GM21619 (cell line): Measurements from ENCODE around the gene ELP2.
"Not testable (repeated sequence)": the region's sequence is repeated elsewhere in the genome, so short reads cannot be mapped to it uniquely, and the experiment has no call there.

Source experiments
- ATAC-seq: cut with Tn5 transposase; IDR thresholded peaks from one replicate; pipeline ENCODE4 v1.9.1; 2021; ENCODE audit not compliant: unreplicated experiment

ELP2 gene

GRCh38 chr18:36158266-36158867, 28.7 kb downstream of the ELP2 start:
- no peak for ATAC-seq

GRCh38 chr18:36160959-36161371, 31.3 kb downstream of the ELP2 start:
- no peak for ATAC-seq

GRCh38 chr18:36162981-36163380, 33.3 kb downstream of the ELP2 start:
- ATAC-seq, result no peak

- ATAC-seq, result no peak
Observed at GRCh38 chr18:36167692-36168218, 38.1 kb downstream of the ELP2 start.

- not testable (repeated sequence) for ATAC-seq
Observed at GRCh38 chr18:36168296-36168695, 38.6 kb downstream of the ELP2 start.

GRCh38 chr18:36169938-36170337, 40.2 kb downstream of the ELP2 start:
- no peak for ATAC-seq

GRCh38 chr18:36175481-36175880, 45.8 kb downstream of the ELP2 start:
- no peak for ATAC-seq

- ATAC-seq, result no peak
Observed at GRCh38 chr18:36176177-36176584, 46.5 kb downstream of the ELP2 start.

- ATAC-seq, result no peak
Observed at GRCh38 chr18:36176711-36177110, 47.0 kb downstream of the ELP2 start.

GRCh38 chr18:36177913-36178312, 48.2 kb downstream of the ELP2 start:
- no peak for ATAC-seq

GRCh38 chr18:36179562-36180355, 50.1 kb downstream of the ELP2 start:
- ATAC-seq, result no peak

- ATAC-seq, result no peak
Observed at GRCh38 chr18:36181441-36181840, 51.7 kb downstream of the ELP2 start.

- ATAC-seq, result no peak
Observed at GRCh38 chr18:36181898-36182506, 52.3 kb downstream of the ELP2 start.

- no peak for ATAC-seq
Observed at GRCh38 chr18:36183033-36183432, 53.3 kb downstream of the ELP2 start.

GRCh38 chr18:36183987-36184386, 54.3 kb downstream of the ELP2 start:
- no peak for ATAC-seq

- no peak for ATAC-seq
Observed at GRCh38 chr18:36185157-36185556, 55.5 kb downstream of the ELP2 start.

- no peak for ATAC-seq
Observed at GRCh38 chr18:36185901-36186460, 56.3 kb downstream of the ELP2 start.

GRCh38 chr18:36186461-36187192, 56.9 kb downstream of the ELP2 start:
- ATAC-seq, result no peak

- peak; percentile 76 for ATAC-seq
Observed at GRCh38 chr18:36187193-36187825, 57.6 kb downstream of the ELP2 start, which contains the start of gene MOCOS. Gene MOCOS (plus strand): TSS chr18:36187497. CDS start chr18:36187540, 43 bp downstream.
